H1 (cell line): Measurements from ENCODE around the gene CEACAM7. TPM values are rescaled to one million over a fixed set of nuclear protein-coding genes. Genes with fewer than 3 reads are reported as not detected.

Experiments used
- CTCF ChIA-PET: fragments of 300-600 bp; sonication (Branson Sonifier 250); formaldehyde crosslinking; loops from one replicate; lab custom pipeline; 2021; ENCODE audit not compliant: partially characterized antibody; lab: Charles Lee
- POLR2A ChIA-PET: fragments of 300-600 bp; sonication (Branson Sonifier 250); formaldehyde crosslinking; loops from one replicate; lab custom pipeline; 2021; ENCODE audit warnings: inconsistent platforms; ENCODE audit not compliant: partially characterized antibody; lab: Charles Lee
- DNase-seq, 2 experiments: peaks; one replicate each; pipeline versions ENCODE4 v3.0.0 to v3.0.0-alpha.2; 2010 to 2022; ENCODE audit warnings: low spot score in 2 of 2, low read depth in 1 of 2, mixed read lengths in 1 of 2
- FAIRE-seq: peaks from 2 replicates; lab custom pipeline; 2011; peaks lifted over from hg19 to GRCh38; lab: Jason Lieb, UNC
- H2AFZ ChIP-seq: 2 replicates; pipeline ENCODE4 v1.8.1; 2012; ENCODE audit warnings: low read length, inconsistent platforms
- H2AK5ac ChIP-seq: 2 replicates; pipeline ENCODE4 v1.6.1; 2013; ENCODE audit warnings: low read depth, low read length
- H2BK120ac ChIP-seq: replicated peaks from 2 replicates; pipeline ENCODE3; 2013; ENCODE audit warnings: low read depth, low read length, inconsistent platforms
- H2BK12ac ChIP-seq: 2 replicates; pipeline ENCODE4 v1.6.1; 2013; ENCODE audit warnings: low read depth, low read length
- H2BK15ac ChIP-seq: 2 replicates; pipeline ENCODE4 v1.6.1; 2013; ENCODE audit warnings: low read length
- H2BK20ac ChIP-seq: 2 replicates; pipeline ENCODE4 v1.6.1; 2013; ENCODE audit warnings: low read length
- H2BK5ac ChIP-seq: 2 replicates; pipeline ENCODE4 v1.6.1; 2013; ENCODE audit warnings: low read depth, low read length
- H3K14ac ChIP-seq: 2 replicates; pipeline ENCODE4 v1.6.1; 2013; ENCODE audit warnings: inconsistent platforms; ENCODE audit not compliant: insufficient read length
- H3K18ac ChIP-seq: 2 replicates; pipeline ENCODE4 v1.6.1; 2013; ENCODE audit warnings: low read length; ENCODE audit errors: extremely low read depth
- H3K23ac ChIP-seq: 2 replicates; pipeline ENCODE4 v1.6.1; 2013; ENCODE audit warnings: inconsistent platforms; ENCODE audit not compliant: insufficient read length
- H3K23me2 ChIP-seq: 2 replicates; pipeline ENCODE4 v1.6.1; 2013; ENCODE audit warnings: low read depth, low read length
- H3K27ac ChIP-seq: 2 replicates; pipeline ENCODE4 v1.6.1; 2011; ENCODE audit warnings: low read depth, low read length, inconsistent platforms
- H3K27me3 ChIP-seq, 4 experiments: replicated peaks in 1 of 4; 1 replicate in 1 of 4; 2 replicates in 3 of 4; pipeline versions ENCODE4 v1.6.1 to v1.8.1; 2011 to 2013; ENCODE audit warnings: low read length in 3 of 4, mild to moderate bottlenecking in 3 of 4, inconsistent platforms in 2 of 4, mixed read lengths in 2 of 4, moderate library complexity in 1 of 4; ENCODE audit not compliant: control insufficient read depth in 3 of 4, insufficient read depth in 3 of 4; ENCODE audit errors: extremely low read depth in 1 of 4
- H3K36me3 ChIP-seq, 4 experiments: 2 replicates each; pipeline versions ENCODE4 v1.6.1 to v1.8.1; 2011 to 2013; ENCODE audit warnings: mild to moderate bottlenecking in 4 of 4, low read length in 3 of 4, moderate library complexity in 2 of 4, control low read depth in 1 of 4, inconsistent platforms in 1 of 4; ENCODE audit not compliant: insufficient read depth in 4 of 4, control insufficient read depth in 2 of 4
- H3K4ac ChIP-seq: replicated peaks from 2 replicates; pipeline ENCODE3; 2013; ENCODE audit warnings: low read length, low read depth, mixed read lengths, inconsistent platforms; ENCODE audit not compliant: insufficient read length
- H3K4me1 ChIP-seq, 4 experiments: replicated peaks in 1 of 4; 1 replicate in 1 of 4; 2 replicates in 3 of 4; pipeline versions ENCODE4 v1.6.1 to v1.8.1; 2011 to 2013; ENCODE audit warnings: low read length in 3 of 4, inconsistent platforms in 2 of 4, mixed read lengths in 1 of 4; ENCODE audit not compliant: insufficient read depth in 4 of 4, control insufficient read depth in 3 of 4
- H3K4me2 ChIP-seq, 2 experiments: 2 replicates each; pipeline versions ENCODE4 v1.6.1 to v1.8.1; 2011 to 2013; ENCODE audit warnings: low read depth in 2 of 2, low read length in 2 of 2, control low read depth in 1 of 2, inconsistent platforms in 1 of 2, mild to moderate bottlenecking in 1 of 2; ENCODE audit not compliant: insufficient read depth in 1 of 2
- H3K4me3 ChIP-seq, 4 experiments: fragments of 200-600, 300-600 bp in 1 of 4; sonication (generic), shearing (Covaris generic), sonication (Bioruptor Twin) in 1 of 4; 2 replicates each; pipeline versions ENCODE4 v1.5.1 to v1.8.1; 2011 to 2016; ENCODE audit warnings: low read length in 4 of 4, low read depth in 3 of 4, control low read depth in 2 of 4, inconsistent platforms in 2 of 4, mild to moderate bottlenecking in 2 of 4, mixed read lengths in 1 of 4, moderate library complexity in 1 of 4; ENCODE audit not compliant: insufficient read depth in 2 of 4; ENCODE audit errors: extremely low read depth in 1 of 4
- H3K56ac ChIP-seq: replicated peaks from 2 replicates; pipeline ENCODE3; 2013; ENCODE audit warnings: low read depth, mild to moderate bottlenecking, mixed read lengths, low read length, inconsistent platforms; ENCODE audit not compliant: insufficient read length
- H3K79me1 ChIP-seq: 2 replicates; pipeline ENCODE4 v1.6.1; 2013; ENCODE audit warnings: low read depth, low read length, control low read depth
- H3K79me2 ChIP-seq, 2 experiments: 2 replicates each; pipeline versions ENCODE4 v1.6.1 to v1.8.1; 2012 to 2013; ENCODE audit warnings: low read length in 2 of 2, mild to moderate bottlenecking in 2 of 2, inconsistent platforms in 1 of 2; ENCODE audit not compliant: insufficient read depth in 2 of 2, control insufficient read depth in 1 of 2
- H3K9ac ChIP-seq, 4 experiments: replicated peaks in 1 of 4; 1 replicate in 1 of 4; 2 replicates in 3 of 4; pipeline versions ENCODE4 v1.6.1 to v1.8.1; 2011 to 2013; ENCODE audit warnings: low read depth in 3 of 4, low read length in 3 of 4, control low read depth in 2 of 4, mild to moderate bottlenecking in 2 of 4, moderate library complexity in 2 of 4, inconsistent platforms in 1 of 4; ENCODE audit errors: extremely low read depth in 1 of 4
- H3K9me3 ChIP-seq, 2 experiments: 2 replicates each; pipeline versions ENCODE4 v1.6.1 to v1.8.1; 2012 to 2013; ENCODE audit warnings: mild to moderate bottlenecking in 2 of 2, moderate library complexity in 2 of 2, control low read depth in 1 of 2, inconsistent platforms in 1 of 2, low read depth in 1 of 2, low read length in 1 of 2, mixed read lengths in 1 of 2; ENCODE audit not compliant: insufficient read depth in 2 of 2
- H4K20me1 ChIP-seq, 2 experiments: replicated peaks in 1 of 2; 2 replicates each; pipeline versions ENCODE3 to v1.8.1; 2011 to 2013; ENCODE audit warnings: inconsistent platforms in 2 of 2, low read length in 2 of 2, mild to moderate bottlenecking in 1 of 2; ENCODE audit not compliant: insufficient read depth in 2 of 2, control insufficient read depth in 1 of 2
- H4K5ac ChIP-seq: 2 replicates; pipeline ENCODE4 v1.6.1; 2013; ENCODE audit warnings: low read length, low read depth, mixed read lengths, inconsistent platforms; ENCODE audit not compliant: insufficient read length
- H4K8ac ChIP-seq: 2 replicates; pipeline ENCODE4 v1.8.0; 2013; ENCODE audit warnings: mild to moderate bottlenecking, moderate library complexity, low read length, inconsistent platforms; ENCODE audit not compliant: insufficient read depth; ENCODE audit errors: extremely low read depth
- H4K91ac ChIP-seq: replicated peaks from 2 replicates; pipeline ENCODE3; 2013; ENCODE audit warnings: low read length, mixed read lengths, inconsistent platforms; ENCODE audit not compliant: insufficient read length
- ATF2 ChIP-seq: IDR thresholded peaks from 2 replicates; pipeline ENCODE4 v1.6.1; 2012; ENCODE audit warnings: low read length, inconsistent platforms
- BRCA1 ChIP-seq: IDR thresholded peaks from 2 replicates; pipeline ENCODE4 v1.6.1; 2012; ENCODE audit warnings: low read depth, low read length, improper control_type of control experiment
- CBX5 ChIP-seq: fragments of 300-800, 300-1000 bp; sonication (generic); IDR thresholded peaks from 2 replicates; pipeline ENCODE4 v1.7.1; 2016; ENCODE audit warnings: antibody characterized with exemption, low read length, low read depth
- CEBPB ChIP-seq: IDR thresholded peaks from 2 replicates; pipeline ENCODE4 v1.6.1; 2012; ENCODE audit warnings: low read depth, low read length
- CHD2 ChIP-seq: IDR thresholded peaks from 2 replicates; pipeline ENCODE4 v1.6.1; 2012; ENCODE audit warnings: low read length, improper control_type of control experiment
- CTBP2 ChIP-seq: IDR thresholded peaks from 2 replicates; pipeline ENCODE4 v1.7.0; 2011; ENCODE audit warnings: borderline replicate concordance, mild to moderate bottlenecking, moderate library complexity, mixed read lengths, low read length; ENCODE audit not compliant: insufficient read depth, insufficient read length
- EZH2 ChIP-seq: fragments of 200-600 bp; sonication (generic); IDR thresholded peaks from 2 replicates; pipeline ENCODE4 v1.7.1; 2012; ENCODE audit warnings: low read depth, mild to moderate bottlenecking, moderate library complexity, low read length, inconsistent platforms; ENCODE audit not compliant: severe bottlenecking
- FOSL1 ChIP-seq: IDR thresholded peaks from 2 replicates; pipeline ENCODE4 v1.6.1; 2011; ENCODE audit warnings: mild to moderate bottlenecking, low read depth, low read length, moderate library complexity; ENCODE audit not compliant: insufficient read depth
- HDAC2 ChIP-seq, 2 experiments: fragments of 300-600 bp in 1 of 2; sonication (generic) in 1 of 2; IDR thresholded peaks; 2 replicates each; pipeline ENCODE4 v1.6.1; 2011 to 2012; ENCODE audit warnings: low read depth in 2 of 2, low read length in 2 of 2, mild to moderate bottlenecking in 2 of 2, moderate library complexity in 2 of 2, borderline replicate concordance in 1 of 2, inconsistent platforms in 1 of 2
- POU5F1 ChIP-seq: IDR thresholded peaks from 2 replicates; pipeline ENCODE4 v1.6.1; 2011; ENCODE audit warnings: low read depth, mild to moderate bottlenecking, low read length, moderate library complexity
- SIN3A ChIP-seq, 2 experiments: IDR thresholded peaks in 1 of 2; conservative IDR thresholded peaks in 1 of 2; 2 replicates each; pipeline ENCODE4 v1.6.1; 2011 to 2012; ENCODE audit warnings: low read length in 2 of 2, improper control_type of control experiment in 1 of 2, low read depth in 1 of 2, mild to moderate bottlenecking in 1 of 2
- TAF1 ChIP-seq: IDR thresholded peaks from 2 replicates; pipeline ENCODE4 v1.6.1; 2011; ENCODE audit warnings: mild to moderate bottlenecking, low read depth, low read length
- TCF12 ChIP-seq: IDR thresholded peaks from 2 replicates; pipeline ENCODE4 v1.6.1; 2011; ENCODE audit warnings: low read depth, mild to moderate bottlenecking, low read length
- WGBS, 2 experiments: shearing (Covaris generic) in 1 of 2; methylation state at CpG; one replicate each; pipeline versions ENCODE4 v1.1.6 to v1.1.7; 2013 to 2015; ENCODE audit warnings: low lambda C conversion rate in 2 of 2, mixed read lengths in 2 of 2, inconsistent platforms in 1 of 2, low coverage in 1 of 2, missing lambda C conversion rate in 1 of 2; ENCODE audit not compliant: insufficient replicate concordance in 2 of 2, insufficient coverage in 1 of 2, insufficient read length in 1 of 2; ENCODE audit errors: extremely low coverage in 1 of 2, missing lambda C conversion rate in 1 of 2; 5-methylcytosine and 5-hydroxymethylcytosine counted together
- polyA plus RNA-seq, 7 experiments: library from polyadenylated mRNA; depleted of rRNA in 3 of 7; stranded (reverse) in 5 of 7; unstranded in 2 of 7; fragments of >200 nt in 5 of 7; fragments of 200-250 nt in 2 of 7; gene quantifications; 1 replicate in 5 of 7; 2 replicates in 1 of 7; 4 replicates in 1 of 7; pipeline versions ENCODE4 v1.2.1 to v1.2.3, GENCODE V29; 2011 to 2013; ENCODE audit warnings: missing spikeins in 2 of 7, mixed read lengths in 2 of 7
- total RNA-seq: library from RNA; stranded (reverse); fragmentation: NEBNext Ultra II Directional; extraction: Animal tissue kit (Norgen Biotek cat#: 25700); gene quantifications from 2 replicates; pipeline ENCODE4 v1.2.1, GENCODE V29; 2021

Gene CEACAM7
- total and polyA plus RNA-seq, 2 of the 8 experiments (the other 6 are each of a cell fraction or from before 2014, with no cell fraction given): not detected

- peaks cover 45 to 70% of the 10 kb centered on the region in 2 experiments for H3K9me3 ChIP-seq
- 84% methylated on average over 3 of the region's 3 CpGs; no CpG with 5 or more reads in 1 of the 2 experiments for WGBS, 2 experiments
- no peaks in the 10 kb centered on the region for H3K27me3 ChIP-seq
- H3K4me2 ChIP-seq: no peak overlapping the region
- H2AFZ ChIP-seq: no peak overlapping the region
- H3K27ac ChIP-seq: no peak overlapping the region
- CTCF ChIA-PET: interaction anchor here (0.7 to 1.2 kb wide), 2 partner anchors 17 to 43 kb away, joined by 3 read pairs; no protein-coding TSS in a partner anchor
- H3K18ac ChIP-seq: no peak overlapping the region
- H2AK5ac ChIP-seq: no peak overlapping the region
- H3K23me2 ChIP-seq: no peaks in the 10 kb centered on the region
- no peak overlapping the region for H2BK12ac ChIP-seq
- no peak overlapping the region for H3K4me3 ChIP-seq
- no peak overlapping the region for H3K4ac ChIP-seq
- no peak overlapping the region for H4K8ac ChIP-seq
- H3K79me2 ChIP-seq: no peaks in the 10 kb centered on the region
- no peak overlapping the region for H3K23ac ChIP-seq
- H3K4me1 ChIP-seq: no peaks in the 10 kb centered on the region
- no peak overlapping the region for H3K14ac ChIP-seq
- no peaks in the 10 kb centered on the region for H3K79me1 ChIP-seq
- H3K36me3 ChIP-seq: no peaks in the 10 kb centered on the region; a peak in 1 of 8 replicates
- no peak overlapping the region for H2BK20ac ChIP-seq
- no peaks in the 10 kb centered on the region for H4K20me1 ChIP-seq
- H4K91ac ChIP-seq: no peak overlapping the region
- H2BK120ac ChIP-seq: no peak overlapping the region
- POLR2A ChIA-PET: no interaction called here
- no peak overlapping the region for H4K5ac ChIP-seq
- no peak overlapping the region for H3K56ac ChIP-seq
- no peak overlapping the region for H2BK15ac ChIP-seq
- no peak overlapping the region for H2BK5ac ChIP-seq
- DNase-seq (no peak), FAIRE-seq (no peak)
- no peak overlapping the region for H3K9ac ChIP-seq
- TF ChIP-seq SIN3A (conservative IDR thresholded peaks at IDR 0.05 in 1 of 2, IDR thresholded peaks at IDR 0.05 in 1 of 2; ENCODE audit: low read depth in 1 of 2, low read length in 2 of 2) (no peak), CTBP2 (no peak), BRCA1 (no peak), EZH2 (no peak), CEBPB (no peak), CBX5 (no peak), TCF12 (no peak), ATF2 (no peak), FOSL1 (no peak), HDAC2 (IDR thresholded peaks at IDR 0.05; ENCODE audit: borderline replicate concordance in 1 of 2, low read depth in 2 of 2, low read length in 2 of 2) (no peak), TAF1 (no peak), POU5F1 (no peak), CHD2 (no peak)
Observed at GRCh38 chr19:41734585-41734984, 46.5 kb upstream of the CEACAM7 start.
